T follicular helper cell (primary cell): ENCODE data around the gene CCDC201.
"Not testable (repeated sequence)": the region's sequence is repeated elsewhere in the genome, so short reads cannot be mapped to it uniquely, and the experiment has no call there.

ENCODE experiments used
- DNase-seq: peaks from one replicate; pipeline ENCODE4 v3.0.0-alpha.2; 2020; ENCODE audit warnings: low read depth

CCDC201 gene

DNA sequence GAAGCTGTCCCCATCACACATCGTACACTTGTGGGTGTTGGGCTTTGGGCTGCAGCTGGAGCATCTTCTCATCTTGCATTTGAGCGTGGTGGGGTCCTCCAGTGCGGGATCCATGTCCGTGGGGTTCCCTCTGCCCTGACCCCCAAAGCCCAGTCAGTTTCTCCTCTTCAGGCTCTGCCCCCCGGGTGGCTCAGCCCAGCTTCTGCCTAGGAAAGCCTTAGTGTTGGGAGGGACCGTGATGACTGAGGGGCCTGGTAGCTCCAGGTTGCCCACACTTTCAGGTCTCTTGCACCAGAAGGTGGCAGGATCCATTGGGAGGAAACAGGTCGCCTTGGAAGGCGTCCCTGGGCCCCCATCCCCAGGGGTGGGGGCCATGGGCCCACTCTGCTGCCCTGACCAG is 55.9 kb downstream of the CCDC201 start:
- not testable (repeated sequence) for DNase-seq

DNA sequence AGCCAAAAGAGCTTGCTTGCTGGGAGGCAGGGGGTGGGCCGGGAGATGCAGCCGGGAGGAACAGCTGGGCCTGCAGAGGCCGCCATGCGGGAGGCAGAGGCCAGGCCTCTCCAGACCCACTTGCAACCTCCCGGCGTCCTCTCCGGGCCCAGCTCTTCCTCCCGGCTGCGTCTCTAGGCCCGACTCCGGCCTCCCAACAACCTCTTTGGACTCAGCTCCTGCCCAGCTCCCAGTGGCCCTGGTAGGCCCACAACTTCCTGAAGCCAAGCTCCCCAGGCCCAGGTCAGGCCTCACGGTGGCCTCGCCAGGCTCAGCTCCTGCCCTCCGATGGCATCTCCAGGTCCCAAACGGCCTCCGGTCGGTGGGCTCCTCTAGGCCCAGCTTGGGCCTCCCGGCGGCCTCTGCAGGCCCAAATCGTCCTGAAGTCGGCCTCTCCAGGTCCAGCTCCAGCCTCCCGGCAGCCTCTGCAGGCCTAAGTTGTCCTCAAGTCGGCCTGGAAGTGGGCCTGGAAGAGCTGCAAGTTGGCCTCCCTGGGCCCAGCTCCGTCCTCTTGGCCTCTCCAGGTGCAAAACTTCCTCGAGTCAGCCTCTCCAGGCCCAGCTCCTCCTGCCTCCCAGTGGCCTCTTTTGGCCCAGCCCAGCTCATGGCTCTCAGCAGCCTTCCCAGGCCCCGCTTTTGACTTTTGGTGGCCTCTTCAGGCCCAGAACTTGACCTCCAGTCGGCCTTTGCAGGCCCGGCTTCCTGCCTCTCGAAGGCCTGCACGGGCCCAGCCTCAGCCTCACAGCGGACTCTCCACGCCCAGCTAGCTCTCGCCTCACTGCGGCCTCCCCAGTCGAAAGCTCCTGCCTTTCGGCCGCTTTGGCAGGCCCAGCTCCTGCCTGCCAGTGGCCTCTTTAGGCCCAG is 58.4 kb downstream of the CCDC201 start:
- DNase-seq, result not testable (repeated sequence)

DNA sequence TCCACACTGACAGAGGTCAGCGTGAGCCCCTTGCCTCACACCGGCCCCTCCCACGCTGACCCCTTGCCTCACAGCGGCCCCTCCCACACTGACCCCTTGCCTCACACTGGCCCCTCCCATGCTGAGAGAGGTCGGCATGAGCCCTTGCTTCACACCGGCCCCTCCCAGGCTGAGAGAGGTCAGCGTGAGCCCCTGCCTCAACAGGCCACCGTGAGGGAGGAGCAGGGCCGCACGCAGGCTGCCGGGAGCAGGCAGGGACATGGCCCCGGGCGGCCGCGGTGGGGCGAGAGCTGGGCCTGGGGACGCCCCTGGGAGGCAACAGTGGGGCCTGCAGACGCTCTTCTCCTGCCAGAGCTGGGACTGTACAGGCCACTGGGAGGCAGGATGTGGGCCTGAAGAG is 59.1 kb downstream of the CCDC201 start:
- DNase-seq, result not testable (repeated sequence)

DNA sequence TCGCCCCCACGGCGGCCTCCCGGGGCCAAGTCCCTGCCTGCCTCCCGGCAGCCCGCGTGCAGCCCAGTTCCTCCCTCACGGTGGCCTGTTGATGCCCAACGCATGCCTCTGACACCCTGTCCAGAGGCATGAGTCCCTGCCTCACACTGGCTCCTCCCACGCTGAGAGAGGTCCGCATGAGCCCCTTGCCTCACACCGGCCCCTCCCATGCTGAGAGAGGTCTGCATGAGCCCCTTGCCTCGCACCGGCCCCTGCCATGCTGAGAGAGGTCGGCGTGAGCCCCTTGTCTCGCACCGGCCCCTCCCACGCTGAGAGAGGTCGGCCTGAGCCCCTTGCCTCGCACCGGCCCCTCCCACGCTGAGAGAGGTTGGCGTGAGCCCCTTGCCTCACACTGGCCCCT is 59.9 kb downstream of the CCDC201 start:
- DNase-seq, result no peak

DNA sequence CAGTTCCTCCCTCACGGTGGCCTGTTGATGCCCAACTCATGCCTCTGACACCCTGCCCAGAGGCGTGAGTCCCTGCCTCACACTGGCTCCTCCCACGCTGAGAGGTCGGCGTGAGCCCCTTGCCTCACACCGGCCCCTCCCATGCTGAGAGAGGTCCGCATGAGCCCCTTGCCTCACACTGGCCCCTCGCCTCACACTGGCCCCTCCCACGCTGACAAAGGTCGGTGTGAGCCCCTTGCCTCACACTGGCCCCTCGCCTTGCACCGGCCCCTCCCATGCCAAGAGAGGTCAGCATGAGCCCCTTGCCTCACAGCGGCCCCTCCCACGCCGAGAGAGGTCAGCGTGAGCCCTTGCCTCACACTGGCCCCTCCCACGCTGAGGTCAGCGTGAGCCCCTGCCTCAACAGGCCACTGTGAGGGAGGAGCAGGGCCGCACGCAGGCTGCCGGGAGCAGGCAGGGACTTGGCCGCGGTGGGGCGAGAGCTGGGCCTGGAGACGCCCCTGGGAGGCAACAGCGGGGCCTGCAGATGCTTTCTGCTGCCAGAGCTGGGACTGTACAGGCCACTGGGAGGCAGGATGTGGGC is 61.1 kb downstream of the CCDC201 start:
- not testable (repeated sequence) for DNase-seq

DNA sequence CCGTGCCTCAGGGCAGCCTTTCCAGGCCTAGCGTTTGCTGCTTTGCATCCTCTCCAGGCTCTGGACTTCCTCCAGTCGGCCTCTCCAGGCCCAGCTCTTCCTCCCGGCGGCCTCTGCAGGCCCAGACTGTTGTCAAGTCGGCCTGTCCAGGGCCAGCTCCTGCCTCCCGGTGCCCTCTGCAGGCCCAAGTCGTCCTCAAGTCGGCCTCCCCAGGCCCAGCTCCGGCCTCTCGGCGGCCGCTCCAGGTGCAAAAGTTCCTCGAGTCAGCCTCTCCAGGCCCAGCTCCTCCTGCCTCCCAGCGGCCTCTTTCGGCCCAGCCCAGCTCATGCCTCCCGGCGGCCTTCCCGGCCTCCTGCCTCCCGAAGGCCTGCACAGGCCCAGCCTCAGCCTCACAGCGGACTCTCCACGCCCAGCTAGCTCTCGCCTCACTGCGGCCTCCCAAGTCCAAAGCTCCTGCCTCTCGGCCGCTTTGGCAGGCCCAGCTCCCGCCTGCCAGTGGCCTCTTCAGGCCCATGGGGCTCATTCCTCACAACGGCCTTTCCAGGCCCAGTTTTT is 62.4 kb downstream of the CCDC201 start:
- not testable (repeated sequence) for DNase-seq
